H1 (cell line): ENCODE measurements around the gene CCDC137. TPM values are rescaled to one million over a fixed set of nuclear protein-coding genes. Genes with fewer than 3 reads are reported as not detected.

Experiments used
- CTCF ChIA-PET: fragments of 300-600 bp; sonication (Branson Sonifier 250); formaldehyde crosslinking; loops from one replicate; lab custom pipeline; 2021; ENCODE audit not compliant: partially characterized antibody; lab: Charles Lee
- POLR2A ChIA-PET: fragments of 300-600 bp; sonication (Branson Sonifier 250); formaldehyde crosslinking; loops from one replicate; lab custom pipeline; 2021; ENCODE audit warnings: inconsistent platforms; ENCODE audit not compliant: partially characterized antibody; lab: Charles Lee
- DNase-seq, 2 experiments: peaks; one replicate each; pipeline versions ENCODE4 v3.0.0 to v3.0.0-alpha.2; 2010 to 2022; ENCODE audit warnings: low spot score in 2 of 2, low read depth in 1 of 2, mixed read lengths in 1 of 2
- FAIRE-seq: peaks from 2 replicates; lab custom pipeline; 2011; peaks lifted over from hg19 to GRCh38; lab: Jason Lieb, UNC
- H2AFZ ChIP-seq: 2 replicates; pipeline ENCODE4 v1.8.1; 2012; ENCODE audit warnings: low read length, inconsistent platforms
- H2AK5ac ChIP-seq: 2 replicates; pipeline ENCODE4 v1.6.1; 2013; ENCODE audit warnings: low read depth, low read length
- H2BK120ac ChIP-seq: replicated peaks from 2 replicates; pipeline ENCODE3; 2013; ENCODE audit warnings: low read depth, low read length, inconsistent platforms
- H2BK12ac ChIP-seq: 2 replicates; pipeline ENCODE4 v1.6.1; 2013; ENCODE audit warnings: low read depth, low read length
- H2BK15ac ChIP-seq: 2 replicates; pipeline ENCODE4 v1.6.1; 2013; ENCODE audit warnings: low read length
- H2BK20ac ChIP-seq: 2 replicates; pipeline ENCODE4 v1.6.1; 2013; ENCODE audit warnings: low read length
- H2BK5ac ChIP-seq: 2 replicates; pipeline ENCODE4 v1.6.1; 2013; ENCODE audit warnings: low read depth, low read length
- H3K14ac ChIP-seq: 2 replicates; pipeline ENCODE4 v1.6.1; 2013; ENCODE audit warnings: inconsistent platforms; ENCODE audit not compliant: insufficient read length
- H3K18ac ChIP-seq: 2 replicates; pipeline ENCODE4 v1.6.1; 2013; ENCODE audit warnings: low read length; ENCODE audit errors: extremely low read depth
- H3K23ac ChIP-seq: 2 replicates; pipeline ENCODE4 v1.6.1; 2013; ENCODE audit warnings: inconsistent platforms; ENCODE audit not compliant: insufficient read length
- H3K23me2 ChIP-seq: 2 replicates; pipeline ENCODE4 v1.6.1; 2013; ENCODE audit warnings: low read depth, low read length
- H3K27ac ChIP-seq: 2 replicates; pipeline ENCODE4 v1.6.1; 2011; ENCODE audit warnings: low read depth, low read length, inconsistent platforms
- H3K27me3 ChIP-seq, 4 experiments: replicated peaks in 1 of 4; 1 replicate in 1 of 4; 2 replicates in 3 of 4; pipeline versions ENCODE4 v1.6.1 to v1.8.1; 2011 to 2013; ENCODE audit warnings: low read length in 3 of 4, mild to moderate bottlenecking in 3 of 4, inconsistent platforms in 2 of 4, mixed read lengths in 2 of 4, moderate library complexity in 1 of 4; ENCODE audit not compliant: control insufficient read depth in 3 of 4, insufficient read depth in 3 of 4; ENCODE audit errors: extremely low read depth in 1 of 4
- H3K36me3 ChIP-seq, 4 experiments: 2 replicates each; pipeline versions ENCODE4 v1.6.1 to v1.8.1; 2011 to 2013; ENCODE audit warnings: mild to moderate bottlenecking in 4 of 4, low read length in 3 of 4, moderate library complexity in 2 of 4, control low read depth in 1 of 4, inconsistent platforms in 1 of 4; ENCODE audit not compliant: insufficient read depth in 4 of 4, control insufficient read depth in 2 of 4
- H3K4ac ChIP-seq: replicated peaks from 2 replicates; pipeline ENCODE3; 2013; ENCODE audit warnings: low read length, low read depth, mixed read lengths, inconsistent platforms; ENCODE audit not compliant: insufficient read length
- H3K4me1 ChIP-seq, 4 experiments: replicated peaks in 1 of 4; 1 replicate in 1 of 4; 2 replicates in 3 of 4; pipeline versions ENCODE4 v1.6.1 to v1.8.1; 2011 to 2013; ENCODE audit warnings: low read length in 3 of 4, inconsistent platforms in 2 of 4, mixed read lengths in 1 of 4; ENCODE audit not compliant: insufficient read depth in 4 of 4, control insufficient read depth in 3 of 4
- H3K4me2 ChIP-seq, 2 experiments: 2 replicates each; pipeline versions ENCODE4 v1.6.1 to v1.8.1; 2011 to 2013; ENCODE audit warnings: low read depth in 2 of 2, low read length in 2 of 2, control low read depth in 1 of 2, inconsistent platforms in 1 of 2, mild to moderate bottlenecking in 1 of 2; ENCODE audit not compliant: insufficient read depth in 1 of 2
- H3K4me3 ChIP-seq, 4 experiments: fragments of 200-600, 300-600 bp in 1 of 4; sonication (generic), shearing (Covaris generic), sonication (Bioruptor Twin) in 1 of 4; 2 replicates each; pipeline versions ENCODE4 v1.5.1 to v1.8.1; 2011 to 2016; ENCODE audit warnings: low read length in 4 of 4, low read depth in 3 of 4, control low read depth in 2 of 4, inconsistent platforms in 2 of 4, mild to moderate bottlenecking in 2 of 4, mixed read lengths in 1 of 4, moderate library complexity in 1 of 4; ENCODE audit not compliant: insufficient read depth in 2 of 4; ENCODE audit errors: extremely low read depth in 1 of 4
- H3K56ac ChIP-seq: replicated peaks from 2 replicates; pipeline ENCODE3; 2013; ENCODE audit warnings: low read depth, mild to moderate bottlenecking, mixed read lengths, low read length, inconsistent platforms; ENCODE audit not compliant: insufficient read length
- H3K79me1 ChIP-seq: 2 replicates; pipeline ENCODE4 v1.6.1; 2013; ENCODE audit warnings: low read depth, low read length, control low read depth
- H3K79me2 ChIP-seq, 2 experiments: 2 replicates each; pipeline versions ENCODE4 v1.6.1 to v1.8.1; 2012 to 2013; ENCODE audit warnings: low read length in 2 of 2, mild to moderate bottlenecking in 2 of 2, inconsistent platforms in 1 of 2; ENCODE audit not compliant: insufficient read depth in 2 of 2, control insufficient read depth in 1 of 2
- H3K9ac ChIP-seq, 4 experiments: replicated peaks in 1 of 4; 1 replicate in 1 of 4; 2 replicates in 3 of 4; pipeline versions ENCODE4 v1.6.1 to v1.8.1; 2011 to 2013; ENCODE audit warnings: low read depth in 3 of 4, low read length in 3 of 4, control low read depth in 2 of 4, mild to moderate bottlenecking in 2 of 4, moderate library complexity in 2 of 4, inconsistent platforms in 1 of 4; ENCODE audit errors: extremely low read depth in 1 of 4
- H3K9me3 ChIP-seq, 2 experiments: 2 replicates each; pipeline versions ENCODE4 v1.6.1 to v1.8.1; 2012 to 2013; ENCODE audit warnings: mild to moderate bottlenecking in 2 of 2, moderate library complexity in 2 of 2, control low read depth in 1 of 2, inconsistent platforms in 1 of 2, low read depth in 1 of 2, low read length in 1 of 2, mixed read lengths in 1 of 2; ENCODE audit not compliant: insufficient read depth in 2 of 2
- H4K20me1 ChIP-seq, 2 experiments: replicated peaks in 1 of 2; 2 replicates each; pipeline versions ENCODE3 to v1.8.1; 2011 to 2013; ENCODE audit warnings: inconsistent platforms in 2 of 2, low read length in 2 of 2, mild to moderate bottlenecking in 1 of 2; ENCODE audit not compliant: insufficient read depth in 2 of 2, control insufficient read depth in 1 of 2
- H4K5ac ChIP-seq: 2 replicates; pipeline ENCODE4 v1.6.1; 2013; ENCODE audit warnings: low read length, low read depth, mixed read lengths, inconsistent platforms; ENCODE audit not compliant: insufficient read length
- H4K8ac ChIP-seq: 2 replicates; pipeline ENCODE4 v1.8.0; 2013; ENCODE audit warnings: mild to moderate bottlenecking, moderate library complexity, low read length, inconsistent platforms; ENCODE audit not compliant: insufficient read depth; ENCODE audit errors: extremely low read depth
- H4K91ac ChIP-seq: replicated peaks from 2 replicates; pipeline ENCODE3; 2013; ENCODE audit warnings: low read length, mixed read lengths, inconsistent platforms; ENCODE audit not compliant: insufficient read length
- TCF12 ChIP-seq: IDR thresholded peaks from 2 replicates; pipeline ENCODE4 v1.6.1; 2011; ENCODE audit warnings: low read depth, mild to moderate bottlenecking, low read length
- WGBS, 2 experiments: shearing (Covaris generic) in 1 of 2; methylation state at CpG; one replicate each; pipeline versions ENCODE4 v1.1.6 to v1.1.7; 2013 to 2015; ENCODE audit warnings: low lambda C conversion rate in 2 of 2, mixed read lengths in 2 of 2, inconsistent platforms in 1 of 2, low coverage in 1 of 2, missing lambda C conversion rate in 1 of 2; ENCODE audit not compliant: insufficient replicate concordance in 2 of 2, insufficient coverage in 1 of 2, insufficient read length in 1 of 2; ENCODE audit errors: extremely low coverage in 1 of 2, missing lambda C conversion rate in 1 of 2; 5-methylcytosine and 5-hydroxymethylcytosine counted together
- polyA plus RNA-seq, 7 experiments: library from polyadenylated mRNA; depleted of rRNA in 3 of 7; stranded (reverse) in 5 of 7; unstranded in 2 of 7; fragments of >200 nt in 5 of 7; fragments of 200-250 nt in 2 of 7; gene quantifications; 1 replicate in 5 of 7; 2 replicates in 1 of 7; 4 replicates in 1 of 7; pipeline versions ENCODE4 v1.2.1 to v1.2.3, GENCODE V29; 2011 to 2013; ENCODE audit warnings: missing spikeins in 2 of 7, mixed read lengths in 2 of 7
- total RNA-seq: library from RNA; stranded (reverse); fragmentation: NEBNext Ultra II Directional; extraction: Animal tissue kit (Norgen Biotek cat#: 25700); gene quantifications from 2 replicates; pipeline ENCODE4 v1.2.1, GENCODE V29; 2021

Gene CCDC137
- total and polyA plus RNA-seq, 2 of the 8 experiments (the other 6 are each of a cell fraction or from before 2014, with no cell fraction given): 17.6 to 38.6 TPM

DNA sequence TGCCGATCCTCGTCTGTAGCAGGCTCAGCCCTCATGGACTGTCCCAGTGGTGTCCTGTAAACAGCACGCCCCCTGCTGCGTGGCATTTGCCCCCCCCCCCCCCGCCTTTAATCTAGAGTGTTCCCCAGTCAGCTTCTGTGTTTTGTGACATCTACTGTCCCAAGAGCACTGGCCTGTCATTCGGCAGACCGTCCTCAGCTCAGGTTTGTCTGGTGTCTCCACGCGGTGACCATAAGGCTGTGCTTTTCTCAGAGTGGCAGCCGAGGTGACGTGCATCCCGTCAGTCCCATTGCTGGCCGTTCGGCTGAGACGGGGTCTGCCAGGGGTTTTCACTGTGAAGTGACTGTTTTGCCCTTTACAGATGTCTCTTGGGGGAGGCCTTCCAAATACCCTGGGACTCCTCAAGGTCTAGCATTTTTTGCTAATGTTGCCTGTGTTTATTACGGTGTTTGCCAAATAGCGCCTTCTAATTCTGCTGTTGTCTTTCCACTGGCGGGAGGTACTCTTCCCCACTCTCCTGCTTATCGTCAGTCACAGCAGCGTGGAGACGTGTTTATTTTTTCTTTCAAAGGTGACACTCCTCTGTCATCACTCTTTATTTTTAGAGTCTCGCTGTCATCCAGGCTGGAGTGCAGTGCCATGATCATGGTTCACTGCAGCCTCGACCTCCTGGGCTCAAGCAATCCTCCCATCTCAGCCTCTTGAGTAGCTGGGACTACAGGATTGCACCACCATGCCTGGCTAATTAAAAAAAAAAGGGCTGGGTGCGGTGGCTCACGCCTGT lies 30.9 kb downstream of the CCDC137 start:
- H2AK5ac ChIP-seq: no peak overlapping the region
- no peak overlapping the region for H3K4me3 ChIP-seq
- no peak overlapping the region for H3K4ac ChIP-seq
- H3K79me1 ChIP-seq: peaks cover 6% of the 10 kb centered on the region
- no peak overlapping the region for H3K4me2 ChIP-seq
- no peak overlapping the region for H2AFZ ChIP-seq
- H3K4me1 ChIP-seq: peaks cover 0 to 7% (median 3%) of the 10 kb centered on the region in 4 experiments; a peak in 4 of 7 replicates
- no peak overlapping the region for H2BK20ac ChIP-seq
- H3K27ac ChIP-seq: no peak overlapping the region
- no peak overlapping the region; the same call in 1 of the 2 replicates for H4K8ac ChIP-seq
- peaks cover 4% of the 10 kb centered on the region; the same call in 1 of the 2 replicates for H3K23me2 ChIP-seq
- H2BK120ac ChIP-seq: no peak overlapping the region
- no peak overlapping the region for H4K5ac ChIP-seq
- ChIA-PET POLR2A (interaction anchor here (1.1 to 28.4 kb wide), 5 partner anchors 12 to 50 kb away, joined by 3 to 436 read pairs (median 5); partner anchors contain the start of genes ARL16, HGS, MRPL12 and SLC25A10), CTCF (interaction anchor here (0.6 to 1.5 kb wide), 2 partner anchors 12 to 971 kb away, joined by 3 to 4 read pairs; no protein-coding TSS in a partner anchor)
- peaks cover 0 to 18% of the 10 kb centered on the region in 2 experiments; a peak in 2 of 4 replicates for H3K79me2 ChIP-seq
- H3K9me3 ChIP-seq: no peaks in the 10 kb centered on the region
- peaks cover 2 to 50% (median 26%) of the 10 kb centered on the region in 4 experiments; a peak in 6 of 8 replicates for H3K36me3 ChIP-seq
- no peak overlapping the region for H4K91ac ChIP-seq
- no peak overlapping the region for H3K9ac ChIP-seq
- H3K23ac ChIP-seq: no peak overlapping the region
- WGBS, 2 experiments: 95% methylated on average over 22 of the region's 25 CpGs; no CpG with 5 or more reads in 1 of the 2 experiments
- H3K27me3 ChIP-seq: no peaks in the 10 kb centered on the region
- no peak overlapping the region for H2BK5ac ChIP-seq
- no peak overlapping the region for H3K18ac ChIP-seq
- H4K20me1 ChIP-seq: peaks cover 7 to 12% of the 10 kb centered on the region in 2 experiments
- no peak overlapping the region for H2BK12ac ChIP-seq
- DNase-seq: no peak
- no peak overlapping the region for H3K56ac ChIP-seq
- TF ChIP-seq TCF12: no peak
- no peak overlapping the region for H3K14ac ChIP-seq
- H2BK15ac ChIP-seq: no peak overlapping the region
- FAIRE-seq: no peak
